GM23248 (cell line): ENCODE measurements around the gene EGLN1.

Experiments used
- EZH2 ChIP-seq: fragments of 200-600 bp; sonication (generic); IDR thresholded peaks from 2 replicates; pipeline ENCODE4 v1.6.1; 2018; ENCODE audit warnings: antibody characterized with exemption, mild to moderate bottlenecking; ENCODE audit not compliant: insufficient read depth, poor library complexity, severe bottlenecking
- EZH2phosphoT487 ChIP-seq: fragments of 200-600 bp; sonication (generic); IDR thresholded peaks from 2 replicates; pipeline ENCODE4 v1.6.1; 2018; ENCODE audit warnings: antibody characterized with exemption, moderate library complexity, mild to moderate bottlenecking, low read depth; ENCODE audit not compliant: insufficient read depth

DNA sequence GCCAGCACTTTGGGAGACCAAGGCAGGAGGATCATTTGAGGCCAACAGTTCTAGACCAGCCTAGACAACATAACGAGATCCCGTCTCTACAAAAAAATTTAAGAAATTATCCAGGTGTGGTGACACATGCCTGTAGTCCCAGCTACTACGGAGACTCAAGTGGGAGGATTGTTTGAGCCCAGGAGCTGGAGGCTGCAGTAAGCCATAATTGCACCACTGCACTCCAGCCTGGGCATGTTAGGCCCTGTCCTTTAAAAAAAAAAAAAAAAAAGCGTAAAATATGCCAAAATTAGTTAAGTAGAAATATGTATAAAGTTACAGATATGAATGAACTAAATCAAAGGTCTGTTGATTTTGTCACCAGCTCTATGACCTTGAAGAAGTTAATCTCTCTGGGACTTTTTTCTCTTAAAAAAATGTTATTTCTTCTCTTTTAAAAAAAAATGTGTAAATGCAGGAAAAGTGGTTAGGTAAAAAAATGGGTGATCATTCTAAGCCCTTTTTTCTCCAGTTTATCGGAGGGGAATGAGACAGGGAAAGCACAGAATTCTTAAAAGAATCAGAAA, 7.0 kb downstream of the EGLN1 start:
- no peak for TF ChIP-seq EZH2
- no peak for TF ChIP-seq EZH2phosphoT487
